ENCODE results near the gene SLC22A17.

The SLC22A17 gene

GRCh38 chr14:23299211-23299957 lies 53.3 kb downstream of the SLC22A17 start:
- peaks cover 2% of the 10 kb centered on the region for H3K36me3 Mint-ChIP-seq
- H3K4me3 Mint-ChIP-seq, result no peak overlapping the region
- peaks cover 40% of the 10 kb centered on the region for H3K4me1 Mint-ChIP-seq
- H3K27ac Mint-ChIP-seq, result no peak overlapping the region
- no peaks in the 10 kb centered on the region for H3K27me3 Mint-ChIP-seq
- H3K9me3 Mint-ChIP-seq, result no peaks in the 10 kb centered on the region

GRCh38 chr14:23297611-23298277 lies 54.9 kb downstream of the SLC22A17 start:
- H3K4me1 Mint-ChIP-seq, result peaks cover 37% of the 10 kb centered on the region
- no peaks in the 10 kb centered on the region for H3K27me3 Mint-ChIP-seq
- no peaks in the 10 kb centered on the region for H3K9me3 Mint-ChIP-seq
- H3K36me3 Mint-ChIP-seq, result peaks cover 2% of the 10 kb centered on the region
- no peak overlapping the region for H3K27ac Mint-ChIP-seq
- H3K4me3 Mint-ChIP-seq, result no peak overlapping the region

GRCh38 chr14:23297096-23297495 lies 55.6 kb downstream of the SLC22A17 start:
- no peak overlapping the region for H3K4me3 Mint-ChIP-seq
- H3K9me3 Mint-ChIP-seq, result no peaks in the 10 kb centered on the region
- H3K27me3 Mint-ChIP-seq, result no peaks in the 10 kb centered on the region
- H3K27ac Mint-ChIP-seq, result no peak overlapping the region
- peaks cover 34% of the 10 kb centered on the region for H3K4me1 Mint-ChIP-seq
- H3K36me3 Mint-ChIP-seq, result peaks cover 2% of the 10 kb centered on the region

All from activated naive CD4-positive, alpha-beta T cell treated with anti-CD3 and anti-CD28 coated beads, Interleukin-2, amount 50 U/mL, for 24 hours (primary cell).